Neutrophil (primary cell): ENCODE data around the gene CPLX4.
A peak's percentile ranks its signal among the peaks of the same experiment; 100 is the strongest.

Experiments
- H3K27ac ChIP-seq: fragments of 200-600 bp; sonication (generic); 2 replicates; pipeline ENCODE4 v1.5.1; 2016; ENCODE audit warnings: mild to moderate bottlenecking, moderate library complexity
- H3K27me3 ChIP-seq: fragments of 200-600 bp; sonication (generic); 2 replicates; pipeline ENCODE4 v1.6.0; 2016; ENCODE audit warnings: mild to moderate bottlenecking
- H3K36me3 ChIP-seq: fragments of 200-600 bp; sonication (generic); 2 replicates; pipeline ENCODE4 v1.5.1; 2017
- H3K4me1 ChIP-seq, 2 experiments: fragments of 200-600 bp in 1 of 2; sonication (generic) in 1 of 2; 1 replicate in 1 of 2; 2 replicates in 1 of 2; pipeline versions ENCODE4 v1.5.1 to v1.6.1; 2013 to 2016; ENCODE audit warnings: low read depth in 1 of 2, low read length in 1 of 2, mild to moderate bottlenecking in 1 of 2, moderate library complexity in 1 of 2; ENCODE audit not compliant: control insufficient read depth in 1 of 2, insufficient read depth in 1 of 2
- H3K4me3 ChIP-seq, 2 experiments: fragments of 200-600 bp in 1 of 2; sonication (generic) in 1 of 2; 1 replicate in 1 of 2; 2 replicates in 1 of 2; pipeline ENCODE4 v1.5.1; 2013 to 2016; ENCODE audit warnings: low read depth in 1 of 2, low read length in 1 of 2, mild to moderate bottlenecking in 1 of 2, moderate library complexity in 1 of 2
- H3K9me3 ChIP-seq: fragments of 200-600 bp; sonication (generic); 2 replicates; pipeline ENCODE4 v1.5.1; 2016
- CTCF ChIP-seq: fragments of 200-600 bp; sonication (generic); IDR thresholded peaks from 2 replicates; pipeline ENCODE4 v1.5.1; 2016; ENCODE audit warnings: antibody characterized with exemption

The CPLX4 gene

GRCh38 chr18:59266459-59266858 is 52.0 kb downstream of the CPLX4 start:
- Histone ChIP-seq H3K9me3 (no peaks in the 10 kb centered on the region), H3K27me3 (peaks cover 92% of the 10 kb centered on the region), H3K27ac (no peak overlapping the region), H3K4me1 (no peaks in the 10 kb centered on the region), H3K36me3 (no peaks in the 10 kb centered on the region), H3K4me3 (no peak overlapping the region)
- no peak for TF ChIP-seq CTCF

GRCh38 chr18:59265974-59266369 is 52.5 kb downstream of the CPLX4 start:
- Histone ChIP-seq H3K36me3 (no peaks in the 10 kb centered on the region), H3K9me3 (no peaks in the 10 kb centered on the region), H3K27me3 (peaks cover 87% of the 10 kb centered on the region), H3K27ac (no peak overlapping the region), H3K4me1 (no peaks in the 10 kb centered on the region), H3K4me3 (no peak overlapping the region)
- no peak for TF ChIP-seq CTCF

GRCh38 chr18:59265246-59265973 is 53.0 kb downstream of the CPLX4 start:
- H3K9me3 ChIP-seq: no peaks in the 10 kb centered on the region
- H3K27me3 ChIP-seq: peaks cover 81% of the 10 kb centered on the region
- H3K4me1 ChIP-seq: no peaks in the 10 kb centered on the region
- H3K4me3 ChIP-seq: peak overlapping the region; percentile 8 to 18
- no peak for TF ChIP-seq CTCF
- H3K36me3 ChIP-seq: no peaks in the 10 kb centered on the region
- no peak overlapping the region for H3K27ac ChIP-seq

- no peaks in the 10 kb centered on the region for H3K36me3 ChIP-seq
- no peaks in the 10 kb centered on the region for H3K4me1 ChIP-seq
- no peak overlapping the region for H3K27ac ChIP-seq
- H3K4me3 ChIP-seq: peak overlapping the region in 1 of 2 experiments; percentile 18
- H3K9me3 ChIP-seq: no peaks in the 10 kb centered on the region
- TF ChIP-seq CTCF: no peak
- H3K27me3 ChIP-seq: peaks cover 75% of the 10 kb centered on the region
These were observed 53.7 kb downstream of the CPLX4 start for GRCh38 chr18:59264651-59265245.

- no peaks in the 10 kb centered on the region for H3K9me3 ChIP-seq
These were observed 54.3 kb downstream of the CPLX4 start for GRCh38 chr18:59264121-59264571.

More at GRCh38 chr18:59264121-59264571, 54.3 kb downstream of the CPLX4 start:
- Histone ChIP-seq H3K4me1 (no peaks in the 10 kb centered on the region), H3K36me3 (no peaks in the 10 kb centered on the region), H3K27me3 (peaks cover 68% of the 10 kb centered on the region), H3K4me3 (no peak overlapping the region), H3K27ac (no peak overlapping the region)
- TF ChIP-seq CTCF: no peak
